Activated T-cell treated with anti-CD3 and anti-CD28 coated beads, Interleukin-2, amount 50 U/mL, for 24 hours (primary cell): ENCODE data around the gene MAP3K20.

ENCODE experiments used
- DNase-seq: peaks from one replicate; pipeline ENCODE4 v3.0.0-alpha.2; 2020
- H3K27ac Mint-ChIP-seq: 2 replicates; pipeline ENCODE4 v1.8.0; 2020; ENCODE audit warnings: mild to moderate bottlenecking, mixed read lengths
- H3K27me3 Mint-ChIP-seq: 2 replicates; pipeline ENCODE4 v1.8.0; 2020; ENCODE audit warnings: mixed read lengths
- H3K36me3 Mint-ChIP-seq: 2 replicates; pipeline ENCODE4 v1.8.0; 2020; ENCODE audit warnings: low read depth, mixed read lengths
- H3K4me1 Mint-ChIP-seq: 2 replicates; pipeline ENCODE4 v1.8.0; 2020; ENCODE audit warnings: low read depth, mixed read lengths
- H3K4me3 Mint-ChIP-seq: 2 replicates; pipeline ENCODE4 v1.8.0; 2020; ENCODE audit warnings: mild to moderate bottlenecking, moderate library complexity, mixed read lengths
- H3K9me3 Mint-ChIP-seq: 2 replicates; pipeline ENCODE4 v1.8.0; 2020; ENCODE audit warnings: mixed read lengths

MAP3K20 gene

DNA sequence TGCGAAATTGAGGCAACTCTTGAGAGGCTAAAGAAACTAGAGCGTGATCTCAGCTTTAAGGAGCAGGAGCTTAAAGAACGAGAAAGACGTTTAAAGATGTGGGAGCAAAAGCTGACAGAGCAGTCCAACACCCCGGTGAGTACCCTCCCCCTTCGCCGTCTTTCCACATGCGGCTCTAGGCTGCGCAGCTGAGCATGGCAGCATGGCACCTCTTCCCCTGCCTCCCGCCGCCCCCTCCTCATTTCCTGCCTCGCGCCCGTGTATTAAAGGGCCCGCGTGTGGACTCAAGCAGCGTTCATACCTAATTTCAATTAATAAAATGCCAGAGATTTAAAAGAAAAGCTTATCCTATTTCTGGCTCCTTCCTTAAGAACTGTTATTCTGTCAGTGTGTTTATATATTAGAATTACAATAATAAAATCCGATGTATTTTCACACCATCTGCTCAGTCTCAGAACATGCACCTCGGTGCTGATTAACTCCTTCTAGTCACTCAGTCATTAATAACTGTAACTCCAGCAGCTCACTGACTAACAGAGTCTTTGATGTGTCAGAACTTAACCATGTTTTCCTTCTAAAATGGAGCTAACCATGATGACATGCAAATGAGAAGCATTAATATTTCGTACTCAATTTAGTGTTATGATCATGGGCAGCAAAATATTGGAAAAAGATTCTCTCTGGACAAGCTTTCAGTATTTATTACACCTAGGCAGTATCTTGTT lies 141.6 kb downstream of the MAP3K20 start:
- H3K4me3 Mint-ChIP-seq = no peak overlapping the region
- H3K9me3 Mint-ChIP-seq = no peaks in the 10 kb centered on the region
- H3K27me3 Mint-ChIP-seq = no peaks in the 10 kb centered on the region
- DNase-seq = no peak
- H3K4me1 Mint-ChIP-seq = peaks cover 5% of the 10 kb centered on the region
- H3K27ac Mint-ChIP-seq = no peak overlapping the region
- no peaks in the 10 kb centered on the region for H3K36me3 Mint-ChIP-seq

DNA sequence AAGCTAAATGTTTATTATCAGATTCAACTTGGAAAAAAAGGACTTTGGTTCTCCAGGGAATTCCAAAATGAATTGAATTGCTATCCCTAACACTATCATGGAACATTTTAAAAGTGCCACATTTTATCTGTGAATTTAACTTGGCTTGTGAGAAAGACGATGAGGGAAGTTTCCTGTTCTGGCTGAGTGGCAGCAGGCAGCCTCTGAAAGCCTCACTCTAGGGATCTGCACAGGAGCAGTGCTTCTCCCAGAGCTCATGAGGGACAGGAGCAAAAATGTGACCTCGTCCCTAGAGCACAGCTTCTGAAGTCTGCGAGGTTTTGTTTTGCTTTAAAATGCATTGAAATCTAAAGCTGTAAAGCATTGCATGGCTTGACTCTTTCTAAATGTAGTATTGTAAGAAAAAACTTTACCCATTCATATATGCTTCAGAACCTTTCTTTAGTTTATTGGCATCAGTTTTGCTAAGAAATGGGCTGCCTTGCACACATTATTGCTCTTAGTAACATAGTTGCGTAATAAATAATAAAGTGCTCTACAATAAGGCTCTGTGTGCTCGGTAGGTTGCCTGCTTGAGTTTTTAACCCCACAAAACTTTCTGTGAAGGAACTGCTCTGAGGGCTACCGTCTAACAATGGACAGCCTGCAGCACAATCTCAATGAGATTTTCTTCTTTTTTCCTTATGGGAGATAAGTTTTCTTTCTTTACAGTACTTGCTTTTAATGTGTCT lies 142.8 kb downstream of the MAP3K20 start:
- H3K4me1 Mint-ChIP-seq = peaks cover 5% of the 10 kb centered on the region
- DNase-seq = no peak
- no peaks in the 10 kb centered on the region for H3K36me3 Mint-ChIP-seq
- H3K27ac Mint-ChIP-seq = no peak overlapping the region
- H3K9me3 Mint-ChIP-seq = no peaks in the 10 kb centered on the region
- no peak overlapping the region for H3K4me3 Mint-ChIP-seq
- H3K27me3 Mint-ChIP-seq = no peaks in the 10 kb centered on the region

DNA sequence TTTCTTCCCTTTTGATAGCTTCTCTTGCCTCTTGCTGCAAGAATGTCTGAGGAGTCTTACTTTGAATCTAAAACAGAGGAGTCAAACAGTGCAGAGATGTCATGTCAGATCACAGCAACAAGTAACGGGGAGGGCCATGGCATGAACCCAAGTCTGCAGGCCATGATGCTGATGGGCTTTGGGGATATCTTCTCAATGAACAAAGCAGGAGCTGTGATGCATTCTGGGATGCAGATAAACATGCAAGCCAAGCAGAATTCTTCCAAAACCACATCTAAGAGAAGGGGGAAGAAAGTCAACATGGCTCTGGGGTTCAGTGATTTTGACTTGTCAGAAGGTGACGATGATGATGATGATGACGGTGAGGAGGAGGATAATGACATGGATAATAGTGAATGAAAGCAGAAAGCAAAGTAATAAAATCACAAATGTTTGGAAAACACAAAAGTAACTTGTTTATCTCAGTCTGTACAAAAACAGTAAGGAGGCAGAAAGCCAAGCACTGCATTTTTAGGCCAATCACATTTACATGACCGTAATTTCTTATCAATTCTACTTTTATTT lies 145.6 kb downstream of the MAP3K20 start:
- Mint-ChIP-seq H3K27ac (no peak overlapping the region), H3K9me3 (no peaks in the 10 kb centered on the region), H3K36me3 (no peaks in the 10 kb centered on the region), H3K27me3 (peaks cover 5% of the 10 kb centered on the region), H3K4me1 (peaks cover 5% of the 10 kb centered on the region), H3K4me3 (no peak overlapping the region)
- no peak for DNase-seq

DNA sequence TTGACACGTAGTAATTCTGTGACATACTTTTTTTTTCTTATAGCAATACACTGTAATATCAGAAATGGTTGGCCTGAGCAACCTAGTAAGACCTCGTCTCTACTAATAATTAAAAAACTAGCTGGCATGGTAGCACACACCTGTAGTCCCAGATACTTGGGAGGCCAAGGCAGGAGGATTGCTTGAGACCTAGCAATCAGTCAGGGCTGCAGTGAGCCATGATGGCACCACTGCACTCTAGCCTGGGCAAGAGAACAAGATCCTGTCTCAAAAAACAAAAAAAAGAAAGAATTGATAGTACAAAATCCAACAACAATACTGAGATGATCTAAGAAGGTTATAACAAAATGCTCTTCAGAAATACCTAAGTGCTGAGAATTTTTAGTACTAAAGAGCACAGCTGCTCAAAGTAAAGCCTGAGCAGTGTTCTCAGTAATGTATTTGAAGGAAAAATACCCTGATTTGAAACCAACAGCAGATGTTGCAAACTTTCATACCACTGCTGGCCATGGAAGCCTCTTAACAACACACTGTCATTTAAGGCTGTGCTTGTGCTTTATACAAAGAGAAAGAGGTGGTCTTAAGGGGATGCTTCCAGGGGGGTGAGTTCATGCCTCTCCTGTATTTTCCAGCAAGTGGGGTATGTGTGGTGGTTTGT lies 146.4 kb downstream of the MAP3K20 start:
- peaks cover 5% of the 10 kb centered on the region for H3K4me1 Mint-ChIP-seq
- no peak overlapping the region for H3K27ac Mint-ChIP-seq
- no peaks in the 10 kb centered on the region for H3K9me3 Mint-ChIP-seq
- H3K27me3 Mint-ChIP-seq = peaks cover 5% of the 10 kb centered on the region
- DNase-seq = no peak
- H3K36me3 Mint-ChIP-seq = no peaks in the 10 kb centered on the region
- no peak overlapping the region for H3K4me3 Mint-ChIP-seq

DNA sequence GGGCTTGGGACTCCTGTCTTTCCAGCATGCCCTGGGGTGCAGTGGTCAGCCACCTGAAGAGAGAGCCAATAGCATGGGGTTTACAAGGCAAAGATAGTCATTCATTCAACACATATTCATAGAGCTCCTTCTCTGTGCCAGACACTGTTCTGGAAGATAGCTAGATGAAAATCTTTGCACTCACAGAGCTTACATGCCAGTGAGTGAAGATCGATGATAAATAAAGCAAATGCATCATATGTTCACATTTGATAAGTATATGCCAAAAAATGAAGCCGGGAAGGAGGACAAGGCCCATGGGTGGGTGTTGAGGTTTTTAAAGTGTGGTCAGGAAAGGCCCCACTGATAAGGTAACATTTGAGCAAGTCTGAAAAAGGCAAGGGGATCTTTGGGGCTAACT lies 148.2 kb downstream of the MAP3K20 start:
- Mint-ChIP-seq H3K4me1 (peaks cover 3% of the 10 kb centered on the region), H3K9me3 (no peaks in the 10 kb centered on the region), H3K27me3 (peaks cover 9% of the 10 kb centered on the region), H3K36me3 (no peaks in the 10 kb centered on the region), H3K4me3 (no peak overlapping the region), H3K27ac (no peak overlapping the region)
- no peak for DNase-seq

DNA sequence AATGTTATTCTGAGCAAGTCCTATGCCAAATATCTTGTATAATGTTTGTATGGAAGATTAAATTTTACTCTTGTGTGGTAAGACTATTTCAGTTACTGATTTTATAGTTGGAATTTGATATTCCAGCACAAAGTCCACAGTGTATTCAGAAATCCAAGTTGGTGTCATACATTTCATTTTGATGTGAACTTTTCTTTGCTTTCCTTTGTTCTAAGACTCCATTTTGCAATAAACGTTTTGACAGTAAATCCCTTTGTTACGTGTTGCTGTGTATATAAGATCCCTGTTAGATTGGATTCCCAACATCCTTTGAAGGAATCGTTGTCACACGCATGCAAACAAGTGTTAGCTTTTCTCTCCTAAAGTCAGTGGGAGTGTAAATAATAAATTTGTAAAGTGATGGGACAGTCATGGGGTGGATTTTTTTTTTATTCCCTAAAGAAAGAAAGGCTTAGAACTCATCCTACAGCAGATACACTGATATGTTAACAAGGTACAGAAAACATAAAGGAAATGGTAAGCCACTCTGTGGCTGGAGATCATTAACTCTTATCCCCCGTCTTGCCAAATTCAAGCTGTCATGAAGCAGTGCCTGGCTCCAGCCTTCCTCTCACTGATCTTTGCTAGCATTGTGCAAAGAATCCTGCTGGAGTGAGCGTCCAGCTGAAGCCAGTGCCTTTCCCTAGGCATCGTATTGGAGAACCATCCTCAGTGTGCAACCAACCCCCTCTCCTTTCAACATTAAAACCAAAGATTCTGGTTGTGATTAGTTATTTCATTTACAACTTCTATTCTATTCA lies 151.5 kb downstream of the MAP3K20 start:
- DNase-seq = no peak
- Mint-ChIP-seq H3K27me3 (peaks cover 14% of the 10 kb centered on the region), H3K27ac (no peak overlapping the region), H3K36me3 (no peaks in the 10 kb centered on the region), H3K4me1 (peaks cover 2% of the 10 kb centered on the region), H3K9me3 (no peaks in the 10 kb centered on the region), H3K4me3 (no peak overlapping the region)

DNA sequence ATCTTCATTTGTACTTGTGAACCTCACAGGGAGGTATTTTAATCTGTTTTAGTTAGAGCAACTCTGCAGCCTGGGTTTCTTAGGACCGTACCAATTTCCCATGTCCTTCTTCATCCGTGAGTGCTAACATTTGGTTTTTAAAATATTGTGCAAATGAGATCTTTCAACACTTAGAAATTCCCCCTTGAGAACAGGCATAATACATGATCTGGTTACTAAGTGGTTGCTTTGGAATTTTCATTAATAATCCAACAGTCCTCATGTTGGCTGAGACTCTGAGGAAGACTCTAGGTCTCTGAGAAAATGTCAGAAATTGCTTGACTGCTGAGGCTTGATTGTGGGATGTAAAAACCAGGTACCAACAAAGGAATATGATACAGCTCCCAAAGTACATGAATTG lies 153.4 kb downstream of the MAP3K20 start:
- DNase-seq = no peak
- Mint-ChIP-seq H3K36me3 (no peaks in the 10 kb centered on the region), H3K4me3 (no peak overlapping the region), H3K4me1 (peaks cover 2% of the 10 kb centered on the region), H3K27me3 (peaks cover 14% of the 10 kb centered on the region), H3K27ac (no peak overlapping the region), H3K9me3 (no peaks in the 10 kb centered on the region)

DNA sequence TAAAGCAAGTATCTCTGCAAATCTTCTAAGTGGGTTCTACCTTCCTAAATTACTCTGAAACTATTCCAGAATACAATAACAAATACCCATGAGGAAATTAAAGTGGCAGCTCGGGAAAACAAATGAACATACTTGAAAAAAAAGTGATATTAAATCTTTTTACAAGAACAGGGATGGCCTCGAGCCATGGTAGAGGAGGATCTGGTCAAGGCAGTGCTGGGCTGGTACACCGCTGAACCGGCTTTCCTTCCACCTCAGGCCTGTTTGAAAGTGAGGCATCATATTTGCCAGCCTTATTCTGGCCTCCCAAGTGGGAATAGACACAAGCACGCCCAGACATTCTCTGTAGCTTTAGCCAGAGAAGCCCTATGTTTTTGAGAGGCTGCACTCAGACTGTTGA lies 154.5 kb downstream of the MAP3K20 start:
- peaks cover 19% of the 10 kb centered on the region for H3K27me3 Mint-ChIP-seq
- DNase-seq = no peak
- H3K27ac Mint-ChIP-seq = no peak overlapping the region
- H3K4me1 Mint-ChIP-seq = peaks cover 2% of the 10 kb centered on the region
- no peaks in the 10 kb centered on the region for H3K36me3 Mint-ChIP-seq
- H3K4me3 Mint-ChIP-seq = no peak overlapping the region
- H3K9me3 Mint-ChIP-seq = no peaks in the 10 kb centered on the region

DNA sequence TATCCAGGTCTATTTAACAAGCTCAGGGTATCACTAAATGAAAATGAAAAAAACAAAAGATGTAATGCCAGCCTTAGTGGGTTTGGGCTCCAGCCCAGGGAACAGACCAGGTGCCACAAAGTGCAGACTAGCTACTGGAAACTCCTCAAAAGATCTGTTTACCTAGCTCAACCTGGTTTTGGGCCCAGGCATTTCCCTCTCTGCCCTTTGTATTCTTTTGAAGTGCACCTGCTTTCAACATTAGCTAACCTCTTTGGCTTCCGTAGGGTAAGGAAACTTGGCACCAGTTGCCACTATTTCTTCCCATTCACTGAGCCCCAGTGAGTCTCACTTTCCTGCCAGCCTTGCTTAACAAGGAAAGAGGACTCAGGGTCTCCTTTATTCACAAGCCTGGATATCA lies 155.4 kb downstream of the MAP3K20 start:
- no peaks in the 10 kb centered on the region for H3K9me3 Mint-ChIP-seq
- no peak overlapping the region for H3K4me3 Mint-ChIP-seq
- H3K27me3 Mint-ChIP-seq = peaks cover 16% of the 10 kb centered on the region
- no peak overlapping the region for H3K27ac Mint-ChIP-seq
- H3K4me1 Mint-ChIP-seq = peaks cover 2% of the 10 kb centered on the region
- DNase-seq = no peak
- no peaks in the 10 kb centered on the region for H3K36me3 Mint-ChIP-seq

DNA sequence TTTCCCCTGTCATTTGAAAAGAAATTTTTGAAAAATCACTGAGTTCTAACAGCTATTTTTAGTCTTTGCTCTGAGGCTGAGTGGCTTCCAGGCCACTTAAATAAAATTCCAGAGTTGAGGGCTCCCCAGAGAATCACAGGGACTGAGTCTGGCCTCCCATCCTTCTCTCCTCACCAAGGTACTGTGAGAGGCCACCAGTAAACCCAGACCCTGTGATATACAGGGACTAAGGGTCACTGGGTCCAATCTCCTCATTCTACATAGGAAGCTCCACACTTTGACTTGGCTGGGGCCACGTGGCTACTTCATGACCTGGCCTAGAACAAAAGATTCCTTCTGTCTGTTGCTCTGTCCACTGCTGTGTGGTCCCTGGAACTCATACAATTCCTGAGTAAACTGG lies 155.8 kb downstream of the MAP3K20 start:
- DNase-seq = no peak
- Mint-ChIP-seq H3K4me3 (no peak overlapping the region), H3K4me1 (peaks cover 2% of the 10 kb centered on the region), H3K27ac (no peak overlapping the region), H3K36me3 (no peaks in the 10 kb centered on the region), H3K27me3 (peaks cover 16% of the 10 kb centered on the region), H3K9me3 (no peaks in the 10 kb centered on the region)

DNA sequence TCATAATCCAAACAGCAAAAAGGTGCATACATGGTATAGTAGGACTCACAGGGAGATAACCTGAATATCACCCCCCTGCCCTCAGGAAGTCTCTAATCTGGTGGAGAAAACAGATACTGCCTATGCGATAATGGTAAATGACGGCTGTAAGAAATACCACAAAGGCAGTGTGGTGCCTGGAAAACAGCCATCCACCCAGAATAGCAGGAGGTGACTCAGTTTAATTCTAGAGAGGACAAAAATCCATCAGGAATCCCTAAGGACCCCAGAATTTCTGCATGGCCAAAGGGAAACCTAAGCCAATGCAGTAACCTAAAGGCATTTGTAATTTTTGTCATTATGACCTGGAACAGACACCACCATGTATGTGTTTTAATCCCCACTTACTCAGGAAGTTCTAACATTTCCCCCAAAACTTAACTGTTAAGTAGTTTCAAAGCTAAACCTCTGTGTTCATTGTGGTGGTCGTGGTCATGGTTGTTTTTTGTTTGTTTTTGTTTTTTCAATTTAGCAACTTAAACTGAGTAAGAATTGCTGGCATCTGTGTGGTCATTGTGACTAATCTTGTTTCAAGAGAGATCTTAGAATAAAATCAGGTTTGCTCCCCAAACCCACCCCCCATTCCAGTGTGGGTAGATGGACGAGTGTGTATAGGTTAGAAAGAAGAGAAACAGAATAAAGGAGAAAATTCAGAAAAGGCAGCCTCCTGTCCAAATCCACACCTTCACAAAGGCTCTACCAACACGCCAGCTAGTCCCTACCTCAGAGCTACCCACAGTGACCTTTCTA lies 157.5 kb downstream of the MAP3K20 start:
- Mint-ChIP-seq H3K4me1 (peaks cover 2% of the 10 kb centered on the region), H3K27ac (no peak overlapping the region), H3K36me3 (no peaks in the 10 kb centered on the region), H3K27me3 (peaks cover 14% of the 10 kb centered on the region), H3K4me3 (no peak overlapping the region), H3K9me3 (no peaks in the 10 kb centered on the region)
- no peak for DNase-seq

DNA sequence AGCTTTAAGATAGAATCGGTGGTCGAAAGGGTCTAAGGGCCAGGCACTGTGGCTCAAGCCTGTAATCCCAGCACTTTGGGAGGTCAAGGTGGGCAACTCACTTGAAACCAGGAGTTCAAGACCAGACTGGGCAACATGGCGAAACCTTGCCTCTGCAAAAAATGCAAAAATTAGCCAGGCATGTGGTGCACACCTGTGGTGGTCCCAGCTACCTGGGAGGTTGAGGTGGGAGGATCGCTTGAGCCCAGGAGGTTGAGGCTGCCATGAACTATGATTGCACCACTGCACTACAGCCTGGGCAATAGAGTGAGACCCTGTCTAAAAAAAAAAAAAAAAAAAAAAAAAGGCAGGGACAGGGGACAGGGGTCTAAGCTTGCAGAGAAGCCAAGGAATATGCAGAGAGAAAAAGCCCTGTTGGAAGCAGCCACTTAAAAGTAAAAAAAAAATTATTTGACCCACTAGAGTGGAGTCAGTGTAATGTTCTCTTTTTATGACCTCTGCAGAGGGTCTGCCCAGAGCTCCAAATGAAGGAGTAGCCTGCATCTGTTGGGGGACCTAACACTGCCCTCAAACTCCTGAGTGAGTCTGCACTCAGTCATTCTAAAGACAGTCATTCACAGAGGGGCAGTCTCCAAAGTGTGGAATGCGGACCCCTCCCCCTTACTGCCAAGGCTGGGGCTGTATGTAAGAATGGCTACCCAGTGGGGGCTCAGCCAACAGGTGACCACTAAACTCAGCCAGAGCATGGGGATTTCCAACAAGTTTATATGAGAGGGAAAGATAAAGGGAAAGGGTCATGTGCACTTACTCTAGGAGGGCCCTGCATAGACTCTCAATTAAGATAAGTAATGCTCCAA lies 160.5 kb downstream of the MAP3K20 start:
- Mint-ChIP-seq H3K36me3 (no peaks in the 10 kb centered on the region), H3K27me3 (peaks cover 7% of the 10 kb centered on the region), H3K4me1 (peaks cover 13% of the 10 kb centered on the region), H3K9me3 (no peaks in the 10 kb centered on the region), H3K27ac (no peak overlapping the region), H3K4me3 (no peak overlapping the region)
- DNase-seq = no peak

DNA sequence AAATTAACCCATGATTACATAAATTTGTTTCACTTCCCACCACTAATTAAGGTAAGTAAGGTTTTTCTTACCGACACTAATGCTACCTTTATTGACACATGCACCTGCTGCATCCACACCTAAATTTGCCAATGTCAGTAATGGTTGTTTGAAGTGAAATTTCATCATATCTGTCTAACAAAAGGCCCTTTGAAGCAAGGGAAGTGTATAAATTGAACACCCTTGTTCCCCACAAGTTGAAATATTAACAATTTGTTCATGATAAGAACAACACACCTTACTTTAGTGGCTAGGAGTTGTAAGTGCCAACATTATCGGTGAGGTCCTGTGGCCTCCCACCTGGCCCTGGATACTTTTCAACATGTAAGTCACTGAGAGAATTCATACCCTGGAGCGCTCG lies 162.7 kb downstream of the MAP3K20 start:
- Mint-ChIP-seq H3K4me3 (no peak overlapping the region), H3K4me1 (peaks cover 12% of the 10 kb centered on the region), H3K9me3 (no peaks in the 10 kb centered on the region), H3K36me3 (no peaks in the 10 kb centered on the region), H3K27ac (no peak overlapping the region), H3K27me3 (peaks cover 11% of the 10 kb centered on the region)
- DNase-seq = no peak
